GM12892 (cell line): Measurements from ENCODE around the gene SORCS1.

Experiments used
- POLR2A ChIP-seq: IDR thresholded peaks from 2 replicates; pipeline ENCODE4 v1.6.1; 2011; ENCODE audit warnings: low read depth, low read length, control low read depth
- POLR2AphosphoS5 ChIP-seq: IDR thresholded peaks from 2 replicates; pipeline ENCODE4 v1.6.1; 2011; ENCODE audit warnings: low read depth, low read length, control low read depth

DNA sequence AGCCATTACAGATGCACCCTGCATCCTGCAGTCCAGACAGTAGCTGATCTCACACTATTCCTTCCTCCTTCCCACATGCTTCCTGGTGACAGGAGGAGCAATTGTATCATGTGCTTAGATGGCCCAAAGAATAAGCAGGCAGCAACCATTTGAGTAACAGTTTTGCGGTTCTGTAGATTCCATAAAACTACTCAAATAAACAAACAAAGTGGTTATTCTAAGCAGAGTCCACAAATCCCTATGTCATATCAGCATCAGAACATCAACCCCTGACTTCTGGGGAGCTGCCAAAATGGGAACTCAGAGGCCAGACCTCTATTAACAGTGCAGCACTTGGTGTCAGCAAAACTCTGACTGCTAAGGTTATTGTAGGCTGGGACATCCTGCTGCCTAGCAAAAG lies 226.0 kb downstream of the SORCS1 start:
- TF ChIP-seq POLR2AphosphoS5 = no peak
- no peak for TF ChIP-seq POLR2A
